Osteoblast (primary cell): ENCODE results near the gene ZCCHC14. TPM values are rescaled to one million over a fixed set of nuclear protein-coding genes. Genes with fewer than 3 reads are reported as not detected.
"Not testable (repeated sequence)": the region's sequence is repeated elsewhere in the genome, so short reads cannot be mapped to it uniquely, and the experiment has no call there.

ENCODE experiments used
- DNase-seq: peaks from one replicate; pipeline ENCODE4 v3.0.0; 2011; ENCODE audit warnings: low spot score, mixed read lengths; ENCODE audit not compliant: insufficient read length; ENCODE audit errors: missing footprints
- H2AFZ ChIP-seq: 2 replicates; pipeline ENCODE4 v1.6.0; 2011; ENCODE audit warnings: mild to moderate bottlenecking, low read length
- H3K27ac ChIP-seq: 2 replicates; pipeline ENCODE4 v1.5.1; 2011; ENCODE audit warnings: mild to moderate bottlenecking, low read depth, low read length, moderate library complexity
- H3K27me3 ChIP-seq: 2 replicates; pipeline ENCODE4 v1.6.0; 2012; ENCODE audit warnings: mild to moderate bottlenecking, control low read depth, inconsistent platforms, low read length, moderate library complexity; ENCODE audit not compliant: insufficient read depth
- H3K36me3 ChIP-seq: 2 replicates; pipeline ENCODE4 v1.5.1; 2011; ENCODE audit warnings: mild to moderate bottlenecking, low read length, control low read depth, moderate library complexity; ENCODE audit not compliant: insufficient read depth
- H3K4me1 ChIP-seq: 2 replicates; pipeline ENCODE4 v1.5.1; 2011; ENCODE audit warnings: mild to moderate bottlenecking, low read length, control low read depth, moderate library complexity; ENCODE audit not compliant: insufficient read depth
- H3K4me2 ChIP-seq: 2 replicates; pipeline ENCODE4 v1.6.0; 2011; ENCODE audit warnings: mild to moderate bottlenecking, low read length; ENCODE audit not compliant: insufficient read depth
- H3K4me3 ChIP-seq: fragments of 200-600 bp; sonication (generic); 3 replicates; pipeline ENCODE4 v1.5.1; 2012; ENCODE audit warnings: mild to moderate bottlenecking, low read length, inconsistent platforms; ENCODE audit not compliant: insufficient read depth
- H3K79me2 ChIP-seq: 2 replicates; pipeline ENCODE4 v1.6.0; 2012; ENCODE audit warnings: mild to moderate bottlenecking, low read length, control low read depth, inconsistent platforms; ENCODE audit not compliant: insufficient read depth
- H3K9me3 ChIP-seq: 2 replicates; pipeline ENCODE4 v1.5.1; 2011; ENCODE audit warnings: low read depth, low read length, control low read depth
- H4K20me1 ChIP-seq: 2 replicates; pipeline ENCODE4 v1.6.0; 2012; ENCODE audit warnings: mild to moderate bottlenecking, low read length, control low read depth; ENCODE audit not compliant: insufficient read depth
- total RNA-seq: library from RNA; depleted of rRNA; stranded (reverse); fragments of >200 nt; gene quantifications from 2 replicates; pipeline ENCODE4 v1.2.3, GENCODE V29; 2012
- TF ChIP-seq, protein P1 (sequence below): IDR thresholded peaks from 2 replicates; pipeline ENCODE4 v1.5.1; 2011; ENCODE audit warnings: mild to moderate bottlenecking, low read depth, low read length, moderate library complexity; ENCODE audit errors: extremely low read depth

Gene ZCCHC14
- total RNA-seq, 1 donor, result 36.9 TPM

DNA sequence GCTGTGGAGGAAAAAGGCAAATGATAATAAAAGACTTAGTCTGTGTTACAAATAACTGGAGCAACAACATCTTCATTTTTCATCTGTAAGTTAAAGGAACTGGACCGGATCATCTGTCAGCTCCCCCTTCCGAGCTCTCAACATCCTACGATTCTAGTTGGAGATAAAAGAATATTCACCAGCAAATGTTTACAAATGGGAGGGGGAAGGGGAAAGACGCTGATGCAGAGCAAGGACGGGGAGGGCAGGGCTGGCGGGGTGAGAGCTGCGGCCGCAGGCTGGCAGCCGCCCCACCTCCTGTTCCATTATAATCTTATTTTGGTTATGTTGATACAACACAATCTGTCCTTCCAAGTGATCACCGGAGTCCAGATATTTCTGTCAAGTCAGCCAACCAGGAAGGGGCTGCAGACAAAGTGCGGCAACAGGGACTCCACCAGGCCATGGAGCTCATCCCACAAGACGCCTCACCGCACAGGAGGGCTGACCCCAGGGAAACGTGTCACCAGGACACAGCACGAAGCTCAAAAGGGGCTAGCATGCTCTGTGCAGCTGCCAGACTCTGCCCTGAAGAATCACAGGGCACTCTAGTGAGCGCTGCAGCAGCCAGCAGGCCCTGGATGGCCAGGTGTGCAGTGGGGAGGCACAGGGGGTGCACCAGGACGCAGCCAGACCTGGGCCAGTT lies 128.9 kb downstream of the ZCCHC14 start:
- H3K36me3 ChIP-seq, result peaks cover 34% of the 10 kb centered on the region
- H3K79me2 ChIP-seq, result peaks cover 81% of the 10 kb centered on the region
- TF ChIP-seq, protein P1, sequence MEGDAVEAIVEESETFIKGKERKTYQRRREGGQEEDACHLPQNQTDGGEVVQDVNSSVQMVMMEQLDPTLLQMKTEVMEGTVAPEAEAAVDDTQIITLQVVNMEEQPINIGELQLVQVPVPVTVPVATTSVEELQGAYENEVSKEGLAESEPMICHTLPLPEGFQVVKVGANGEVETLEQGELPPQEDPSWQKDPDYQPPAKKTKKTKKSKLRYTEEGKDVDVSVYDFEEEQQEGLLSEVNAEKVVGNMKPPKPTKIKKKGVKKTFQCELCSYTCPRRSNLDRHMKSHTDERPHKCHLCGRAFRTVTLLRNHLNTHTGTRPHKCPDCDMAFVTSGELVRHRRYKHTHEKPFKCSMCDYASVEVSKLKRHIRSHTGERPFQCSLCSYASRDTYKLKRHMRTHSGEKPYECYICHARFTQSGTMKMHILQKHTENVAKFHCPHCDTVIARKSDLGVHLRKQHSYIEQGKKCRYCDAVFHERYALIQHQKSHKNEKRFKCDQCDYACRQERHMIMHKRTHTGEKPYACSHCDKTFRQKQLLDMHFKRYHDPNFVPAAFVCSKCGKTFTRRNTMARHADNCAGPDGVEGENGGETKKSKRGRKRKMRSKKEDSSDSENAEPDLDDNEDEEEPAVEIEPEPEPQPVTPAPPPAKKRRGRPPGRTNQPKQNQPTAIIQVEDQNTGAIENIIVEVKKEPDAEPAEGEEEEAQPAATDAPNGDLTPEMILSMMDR, result no peak
- DNase-seq, result peak; percentile 73
- H3K27me3 ChIP-seq, result no peaks in the 10 kb centered on the region
- no peak overlapping the region for H3K4me2 ChIP-seq
- no peaks in the 10 kb centered on the region for H3K9me3 ChIP-seq
- peaks cover 53% of the 10 kb centered on the region for H4K20me1 ChIP-seq
- no peak overlapping the region for H3K27ac ChIP-seq
- no peaks in the 10 kb centered on the region for H3K4me1 ChIP-seq
- H2AFZ ChIP-seq, result no peak overlapping the region
- H3K4me3 ChIP-seq, result no peak overlapping the region

DNA sequence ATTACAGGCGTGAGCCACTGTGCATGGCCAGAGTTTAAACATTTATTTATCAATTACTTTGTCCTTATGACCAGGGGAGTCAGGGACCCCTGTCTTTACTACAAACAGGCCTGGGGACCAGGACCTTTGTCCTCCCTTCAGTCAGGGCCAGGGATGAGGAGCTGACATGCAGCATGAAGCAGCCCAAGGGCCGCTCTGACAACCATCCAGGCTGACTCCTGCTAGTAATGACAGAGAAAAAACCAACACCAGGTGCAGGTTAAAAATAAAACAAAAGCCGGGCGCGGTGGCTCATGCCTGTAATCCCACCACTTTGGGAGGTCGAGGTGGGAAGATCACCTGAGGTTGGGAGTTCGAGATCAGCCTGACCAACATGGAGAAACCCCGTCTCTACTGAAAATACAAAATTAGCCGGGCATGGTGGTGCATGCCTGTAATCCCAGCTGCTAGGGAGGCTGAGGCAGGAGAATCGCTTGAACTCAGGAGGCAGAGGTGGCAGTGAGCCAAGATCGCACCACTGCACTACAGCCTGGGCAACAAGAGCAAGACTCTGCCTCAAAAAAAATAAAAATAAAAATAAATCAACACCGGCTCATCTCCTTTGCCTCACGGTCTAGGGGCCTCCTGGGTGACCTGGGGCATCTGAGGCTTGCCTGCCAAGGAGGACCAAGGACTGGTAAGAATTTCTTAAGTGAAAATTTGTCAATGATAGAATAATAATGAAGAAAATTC lies 129.8 kb downstream of the ZCCHC14 start:
- peaks cover 73% of the 10 kb centered on the region for H3K79me2 ChIP-seq
- not testable (repeated sequence) for H3K4me3 ChIP-seq, H3K4me1 ChIP-seq, DNase-seq, H3K9me3 ChIP-seq, H3K27ac ChIP-seq, H3K27me3 ChIP-seq, H2AFZ ChIP-seq, H3K4me2 ChIP-seq
- H3K36me3 ChIP-seq, result peaks cover 42% of the 10 kb centered on the region
- peaks cover 45% of the 10 kb centered on the region for H4K20me1 ChIP-seq

DNA sequence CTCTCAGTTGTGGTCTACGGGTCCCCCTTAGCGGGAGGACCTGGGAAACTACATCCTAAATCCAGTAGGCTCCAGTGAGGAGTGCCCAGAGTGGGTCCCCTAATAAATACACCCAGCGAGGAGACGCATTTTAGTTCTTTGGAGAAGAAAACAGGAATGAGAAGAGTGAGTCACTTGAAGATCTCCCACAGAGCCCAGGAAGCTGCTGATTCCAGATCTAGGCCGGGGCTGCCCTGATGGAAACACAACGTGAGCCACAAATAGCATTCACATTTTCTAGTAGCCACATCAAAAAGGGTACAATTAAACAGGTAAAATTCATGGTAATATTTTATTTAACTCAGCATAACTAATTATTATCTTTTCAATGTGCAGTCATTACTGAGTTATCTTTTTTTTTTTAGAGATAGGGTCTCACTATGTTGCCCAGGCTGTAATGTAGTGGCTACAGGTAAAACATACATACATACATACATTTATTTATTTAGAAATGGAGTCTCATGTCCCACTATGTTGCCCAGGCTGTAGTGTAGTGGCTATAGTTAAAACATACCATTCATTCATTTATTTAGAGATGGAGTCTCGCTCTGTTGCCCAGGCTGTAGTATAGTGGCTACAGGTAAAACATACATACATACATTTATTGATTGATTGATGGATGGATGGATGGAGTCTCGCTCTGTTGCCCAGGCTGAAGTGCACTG lies 130.8 kb downstream of the ZCCHC14 start:
- no peaks in the 10 kb centered on the region for H3K27me3 ChIP-seq
- H3K27ac ChIP-seq, result no peak overlapping the region
- H3K4me2 ChIP-seq, result no peak overlapping the region
- peaks cover 64% of the 10 kb centered on the region for H3K79me2 ChIP-seq
- TF ChIP-seq, protein P1, result no peak
- H4K20me1 ChIP-seq, result peaks cover 35% of the 10 kb centered on the region
- H2AFZ ChIP-seq, result no peak overlapping the region
- H3K36me3 ChIP-seq, result peaks cover 49% of the 10 kb centered on the region
- no peaks in the 10 kb centered on the region for H3K9me3 ChIP-seq
- DNase-seq, result no peak
- no peak overlapping the region for H3K4me3 ChIP-seq
- no peaks in the 10 kb centered on the region for H3K4me1 ChIP-seq

DNA sequence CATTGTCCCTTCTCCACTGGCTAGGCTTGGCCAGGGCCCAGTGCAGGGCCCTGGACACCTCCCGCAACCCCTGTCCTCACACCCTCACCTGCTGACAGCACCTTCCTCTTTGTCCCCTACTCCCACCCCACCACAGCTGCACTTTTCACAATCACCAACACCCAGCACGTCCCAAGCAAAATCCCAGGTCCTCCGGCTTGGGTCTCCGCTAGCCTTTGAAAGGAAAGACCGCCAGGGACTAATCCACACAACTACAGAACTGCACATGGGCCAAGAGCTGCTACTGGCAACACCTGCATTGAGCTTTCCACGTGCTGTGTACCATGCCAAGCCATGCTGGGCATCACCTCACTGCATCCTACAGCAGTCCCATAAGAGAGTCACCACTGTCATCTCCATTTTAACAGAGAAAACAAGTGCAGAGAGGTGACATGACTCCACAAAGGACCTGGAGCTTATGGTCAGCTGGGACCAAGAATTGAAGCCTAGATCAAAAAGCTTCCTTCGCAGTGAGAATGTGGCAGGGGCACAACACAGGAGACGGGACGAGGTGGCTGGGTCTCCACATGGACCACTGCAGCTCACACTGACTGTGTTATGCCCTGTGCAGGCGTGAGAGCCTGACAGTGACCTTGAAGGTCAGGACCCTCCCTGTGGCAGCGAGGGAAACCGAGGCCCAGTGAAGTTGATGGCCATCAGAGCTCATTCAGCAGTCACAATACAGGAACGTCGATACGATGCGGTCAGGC lies 131.8 kb downstream of the ZCCHC14 start:
- Histone ChIP-seq H4K20me1 (peaks cover 37% of the 10 kb centered on the region), H3K9me3 (no peaks in the 10 kb centered on the region), H3K4me3 (no peak overlapping the region), H3K27me3 (no peaks in the 10 kb centered on the region), H3K4me2 (no peak overlapping the region), H3K79me2 (peaks cover 58% of the 10 kb centered on the region), H2AFZ (no peak overlapping the region), H3K27ac (no peak overlapping the region), H3K4me1 (no peaks in the 10 kb centered on the region), H3K36me3 (peaks cover 57% of the 10 kb centered on the region)
- TF ChIP-seq, protein P1, result no peak
- peak; percentile 13 for DNase-seq
